ENCODE measurements around the gene HGFAC. TPM values are rescaled to one million over a fixed set of nuclear protein-coding genes. Genes with fewer than 3 reads are reported as not detected.

The HGFAC gene
- total RNA-seq, 1 donor from 2014 or later = not detected

DNA sequence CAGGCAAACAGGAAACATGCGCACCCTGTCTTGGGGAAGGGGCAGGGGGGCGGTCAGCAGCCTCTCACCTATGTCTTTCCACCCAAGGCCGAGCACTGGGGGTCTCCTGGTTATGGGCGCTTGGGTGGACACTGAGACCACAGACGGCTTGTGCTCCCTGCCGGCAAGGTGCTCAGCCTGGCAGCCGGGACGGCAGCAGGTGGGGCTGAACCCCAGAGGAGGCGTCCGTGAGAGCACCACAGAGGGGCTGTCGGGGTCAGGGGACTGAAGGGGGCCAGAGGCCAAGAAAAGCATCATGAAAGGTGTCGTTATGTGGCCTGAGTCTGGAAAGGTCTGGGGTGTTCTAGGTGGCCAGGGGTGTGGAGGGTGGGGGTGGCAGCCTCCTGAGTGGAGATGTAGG lies 40.9 kb downstream of the HGFAC start:
- TF ChIP-seq, protein P1, sequence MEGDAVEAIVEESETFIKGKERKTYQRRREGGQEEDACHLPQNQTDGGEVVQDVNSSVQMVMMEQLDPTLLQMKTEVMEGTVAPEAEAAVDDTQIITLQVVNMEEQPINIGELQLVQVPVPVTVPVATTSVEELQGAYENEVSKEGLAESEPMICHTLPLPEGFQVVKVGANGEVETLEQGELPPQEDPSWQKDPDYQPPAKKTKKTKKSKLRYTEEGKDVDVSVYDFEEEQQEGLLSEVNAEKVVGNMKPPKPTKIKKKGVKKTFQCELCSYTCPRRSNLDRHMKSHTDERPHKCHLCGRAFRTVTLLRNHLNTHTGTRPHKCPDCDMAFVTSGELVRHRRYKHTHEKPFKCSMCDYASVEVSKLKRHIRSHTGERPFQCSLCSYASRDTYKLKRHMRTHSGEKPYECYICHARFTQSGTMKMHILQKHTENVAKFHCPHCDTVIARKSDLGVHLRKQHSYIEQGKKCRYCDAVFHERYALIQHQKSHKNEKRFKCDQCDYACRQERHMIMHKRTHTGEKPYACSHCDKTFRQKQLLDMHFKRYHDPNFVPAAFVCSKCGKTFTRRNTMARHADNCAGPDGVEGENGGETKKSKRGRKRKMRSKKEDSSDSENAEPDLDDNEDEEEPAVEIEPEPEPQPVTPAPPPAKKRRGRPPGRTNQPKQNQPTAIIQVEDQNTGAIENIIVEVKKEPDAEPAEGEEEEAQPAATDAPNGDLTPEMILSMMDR (conservative IDR thresholded peaks at IDR 0.05; ENCODE audit: low read depth, low read length) = no peak
- no peak for DNase-seq (ENCODE audit: low read depth)
- no peak overlapping the region for H3K4me3 ChIP-seq (ENCODE audit: low read depth, low read length)

DNA sequence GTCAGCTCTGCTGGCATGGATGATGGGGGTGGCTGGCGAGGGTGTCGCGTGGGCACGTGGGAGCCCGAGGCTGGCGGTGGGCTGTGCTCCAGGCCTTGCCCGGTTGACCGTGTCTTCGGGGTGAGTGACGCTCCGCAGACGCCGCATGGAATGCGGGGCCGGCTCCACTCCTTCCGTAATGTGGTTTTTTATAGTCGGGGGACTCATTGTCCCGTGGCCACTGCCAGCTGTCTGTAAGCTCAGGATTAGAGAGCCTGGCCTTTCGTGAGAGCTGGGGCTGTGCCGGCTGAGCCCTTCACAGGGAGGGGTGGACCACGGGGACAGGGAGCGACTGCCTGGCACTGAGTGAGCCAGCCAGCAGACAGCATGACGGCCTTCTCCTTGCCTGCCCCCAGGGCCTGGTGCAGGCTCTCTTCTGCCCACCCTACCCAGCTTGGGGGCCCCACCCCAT lies 41.7 kb downstream of the HGFAC start:
- H3K4me3 ChIP-seq (ENCODE audit: low read depth, low read length) = no peak overlapping the region
- no peak for DNase-seq (ENCODE audit: low read depth)
- TF ChIP-seq, protein P1 (conservative IDR thresholded peaks at IDR 0.05; ENCODE audit: low read depth, low read length) = no peak

DNA sequence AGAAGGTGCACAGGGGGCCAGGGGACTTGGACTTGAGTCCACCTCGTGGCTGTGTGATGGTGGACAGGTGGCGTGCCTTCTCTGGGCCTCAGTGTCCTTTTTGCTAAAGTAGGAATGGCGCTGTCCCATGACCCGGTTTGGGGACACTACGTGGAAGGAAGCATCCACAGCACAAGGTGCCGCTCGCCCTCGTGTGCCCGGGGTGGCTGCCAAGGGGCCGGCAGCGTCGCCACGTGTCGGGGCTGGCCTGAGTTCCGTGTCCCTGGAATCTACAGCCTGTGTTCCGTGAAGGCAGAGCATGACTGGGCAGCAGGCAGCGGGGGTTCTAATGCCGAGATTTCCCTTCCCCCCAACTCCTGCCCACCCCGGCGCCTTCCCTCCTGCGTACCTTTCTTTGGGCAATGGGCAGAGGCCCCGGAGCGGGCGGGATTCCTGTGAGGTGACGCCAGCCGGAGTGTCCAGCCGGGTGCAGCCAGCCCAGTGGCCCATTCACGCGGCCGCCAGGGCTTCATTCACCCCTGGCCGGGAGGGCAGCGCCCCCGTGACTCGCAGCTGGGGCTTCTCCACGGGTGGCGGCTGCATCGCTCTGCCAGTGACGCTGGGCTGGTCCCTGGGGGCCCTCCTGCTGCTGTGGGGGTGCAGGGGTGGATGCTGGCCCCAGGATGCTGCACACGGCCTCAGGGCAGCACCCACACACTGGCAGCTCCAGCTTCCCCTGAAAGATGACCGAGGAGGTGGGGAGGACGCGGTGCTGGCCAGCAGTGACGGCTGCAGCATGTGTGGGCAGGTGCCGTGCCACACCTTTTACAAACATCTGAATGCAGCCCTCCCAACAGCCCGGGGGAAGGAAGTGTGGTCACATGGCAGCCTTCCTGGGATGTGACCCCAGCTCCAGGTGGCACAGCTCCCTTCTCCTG lies 42.5 kb downstream of the HGFAC start:
- TF ChIP-seq, protein P1 (conservative IDR thresholded peaks at IDR 0.05; ENCODE audit: low read depth, low read length) = no peak
- H3K4me3 ChIP-seq (ENCODE audit: low read depth, low read length) = peak overlapping the region; percentile 42
- peak; percentile 52 for DNase-seq (ENCODE audit: low read depth)

DNA sequence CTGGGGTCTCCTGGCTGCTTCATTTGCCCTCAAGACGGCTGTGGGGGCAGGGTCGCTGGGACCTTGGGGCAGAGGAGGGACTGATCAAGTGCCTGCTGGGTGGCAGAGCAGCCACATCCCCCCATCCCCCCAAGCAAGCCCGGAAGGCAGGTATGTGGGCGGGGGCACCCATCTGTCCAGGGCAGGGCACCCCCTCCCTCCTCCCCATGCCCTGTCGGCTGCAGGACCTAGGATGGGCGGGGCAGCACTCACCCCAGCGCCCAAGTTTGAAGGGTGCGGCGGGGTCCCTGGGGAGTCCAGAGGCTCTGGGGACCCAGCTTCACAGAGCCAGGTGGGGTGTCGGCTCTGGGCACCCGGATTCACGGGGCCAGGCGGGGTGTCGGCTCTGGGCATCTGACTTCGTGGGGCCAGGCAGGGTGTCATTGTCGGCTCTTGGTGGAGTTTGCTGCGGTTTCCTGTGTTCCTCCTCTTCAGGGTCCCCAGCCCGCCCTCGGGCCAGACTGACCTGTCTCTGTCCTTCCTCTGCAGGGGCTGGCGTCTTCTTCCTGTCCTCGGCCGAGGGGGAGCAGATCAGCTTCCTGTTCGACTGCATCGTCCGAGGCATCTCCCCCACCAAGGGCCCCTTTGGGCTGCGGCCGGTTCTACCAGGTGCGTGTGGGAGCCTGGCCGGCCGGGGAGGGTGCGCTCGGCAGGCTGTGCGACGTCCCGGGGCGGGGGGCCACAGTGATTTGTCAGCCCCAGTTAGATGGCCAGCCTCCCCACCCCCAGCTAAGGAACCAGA lies 43.4 kb downstream of the HGFAC start:
- DNase-seq (ENCODE audit: low read depth) = no peak
- TF ChIP-seq, protein P1 (conservative IDR thresholded peaks at IDR 0.05; ENCODE audit: low read depth, low read length) = no peak
- H3K4me3 ChIP-seq (ENCODE audit: low read depth, low read length) = peak overlapping the region; percentile 42

DNA sequence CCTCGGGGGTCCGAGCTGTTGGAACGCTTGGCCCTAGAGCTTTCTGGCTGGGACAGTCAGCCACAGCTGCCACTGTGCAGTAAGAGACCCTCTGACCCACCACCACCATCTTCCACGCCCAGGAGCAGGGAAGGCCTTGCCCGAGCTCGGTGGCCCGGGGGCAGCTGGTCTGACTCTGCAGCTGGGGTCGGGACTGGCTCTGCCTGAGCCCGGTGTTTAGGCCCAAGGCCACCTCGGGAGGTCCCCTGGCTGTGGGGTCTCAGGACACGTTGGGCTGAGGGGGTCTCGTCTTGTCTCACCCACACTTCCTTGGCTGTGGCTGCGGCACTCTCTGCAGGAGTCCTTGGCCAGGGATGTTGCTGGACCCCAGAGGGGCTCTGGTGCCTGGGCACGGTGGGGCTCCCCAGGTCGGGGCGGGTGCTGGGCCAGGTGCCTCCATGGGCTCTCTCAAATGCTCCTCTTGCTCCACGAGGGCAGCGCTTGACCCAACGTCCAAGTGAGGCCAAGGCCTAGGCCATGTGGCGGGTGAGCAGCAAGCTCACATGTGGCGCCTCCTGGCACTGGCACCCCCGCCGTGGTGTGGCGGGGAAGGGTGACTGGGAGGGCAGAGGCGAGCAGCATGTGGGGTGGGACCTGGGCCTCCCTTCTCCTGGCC lies 44.2 kb downstream of the HGFAC start:
- TF ChIP-seq, protein P1 (conservative IDR thresholded peaks at IDR 0.05; ENCODE audit: low read depth, low read length) = no peak
- peak overlapping the region; percentile 42 for H3K4me3 ChIP-seq (ENCODE audit: low read depth, low read length)
- no peak for DNase-seq (ENCODE audit: low read depth)

DNA sequence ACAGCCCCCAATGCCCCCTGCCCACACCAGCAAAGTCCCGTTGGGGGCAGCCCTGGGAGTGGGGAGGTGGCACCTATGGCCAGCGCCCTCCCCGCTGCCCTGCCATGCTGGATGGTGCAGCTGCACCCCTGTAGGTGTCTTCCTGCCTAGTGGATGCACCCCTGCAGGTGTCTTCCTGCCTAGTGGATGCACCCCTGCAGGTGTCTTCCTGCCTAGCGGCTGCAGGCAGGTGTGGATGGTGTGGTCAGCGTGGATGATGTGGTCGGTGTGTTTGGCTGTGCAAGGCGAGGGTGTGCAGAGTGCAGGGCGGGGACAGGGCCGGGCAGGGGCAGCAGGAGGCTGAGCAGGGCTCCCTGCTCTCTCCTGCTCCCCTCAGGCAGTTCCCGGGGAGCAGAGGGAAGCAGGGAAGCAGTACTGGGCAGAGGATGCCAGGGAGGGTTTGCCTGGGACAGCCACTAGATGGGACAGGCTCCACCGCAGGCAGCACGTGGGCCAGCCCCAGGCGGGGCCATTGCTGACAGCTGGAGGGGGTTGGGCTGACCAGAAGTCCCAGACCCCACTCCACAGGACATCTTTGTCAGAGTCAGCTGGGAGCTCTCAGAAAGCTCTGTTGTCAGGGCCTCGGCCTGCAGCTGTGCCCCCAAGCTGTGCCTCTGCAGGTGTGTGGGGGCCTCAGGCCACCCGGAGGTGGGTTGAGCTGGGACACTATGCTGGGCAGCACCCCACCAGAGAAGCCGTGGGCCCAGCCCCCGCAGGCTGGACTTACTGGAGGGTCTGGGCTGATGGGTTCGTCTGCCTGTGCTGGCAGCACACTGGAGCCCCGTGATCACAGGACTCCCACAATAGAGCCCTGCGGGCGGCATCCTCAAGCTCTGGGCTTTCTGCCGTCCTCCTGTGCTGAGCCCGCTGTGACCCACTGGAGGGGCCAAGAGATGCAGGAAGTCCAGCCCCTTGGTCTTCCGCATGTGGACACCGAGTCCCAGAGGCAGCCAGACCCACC lies 45.1 kb downstream of the HGFAC start:
- H3K4me3 ChIP-seq (ENCODE audit: low read depth, low read length) = no peak overlapping the region
- TF ChIP-seq, protein P1 (conservative IDR thresholded peaks at IDR 0.05; ENCODE audit: low read depth, low read length) = no peak
- no peak for DNase-seq (ENCODE audit: low read depth)

Data from epithelial cell of proximal tubule (primary cell).